K562 (cell line): ENCODE data around the gene CHST14. TPM values are rescaled to one million over a fixed set of nuclear protein-coding genes. Genes with fewer than 3 reads are reported as not detected.
A peak's percentile ranks its signal among the peaks of the same experiment; 100 is the strongest.

Source experiments
- BHLHE40 ChIP-seq: IDR thresholded peaks from 2 replicates; pipeline ENCODE4 v1.6.1; 2011; ENCODE audit warnings: low read length, improper control_type of control experiment
- HDGF ChIP-seq: fragments of 450-650 bp; IDR thresholded peaks from 2 replicates; pipeline ENCODE4 v1.6.1; 2016
- JUND ChIP-seq, 2 experiments: IDR thresholded peaks; 2 replicates in 1 of 2; 3 replicates in 1 of 2; pipeline ENCODE4 v1.6.1; 2011; ENCODE audit warnings: borderline replicate concordance in 2 of 2, low read depth in 2 of 2, low read length in 2 of 2, improper control_type of control experiment in 1 of 2, missing biosample characterization in 1 of 2, missing genetic modification characterization in 1 of 2, missing genetic modification reagents in 1 of 2
- MAZ ChIP-seq, 2 experiments: fragments of 450-650 bp in 1 of 2; sonication (generic) in 1 of 2; formaldehyde crosslinking; IDR thresholded peaks in 1 of 2; conservative IDR thresholded peaks in 1 of 2; 2 replicates each; pipeline versions ENCODE4 v1.4.0 to v1.5.0; 2020; ENCODE audit warnings: mild to moderate bottlenecking in 1 of 2, missing genetic modification reagents in 1 of 2
- MCM7 ChIP-seq, 2 experiments: fragments of 450-650 bp; IDR thresholded peaks; 2 replicates each; pipeline ENCODE4 v1.6.1; 2016 to 2018
- NR2C2 ChIP-seq, 2 experiments: fragments of 200-800 bp in 1 of 2; sonication (Bioruptor generic) in 1 of 2; sonication (generic) in 1 of 2; formaldehyde crosslinking in 1 of 2; IDR thresholded peaks; 2 replicates each; pipeline versions ENCODE4 v1.6.1 to v1.8.0; 2016 to 2022; ENCODE audit warnings: mild to moderate bottlenecking in 1 of 2, missing compliant biosample characterization in 1 of 2, missing genetic modification characterization in 1 of 2, missing genetic modification reagents in 1 of 2
- TEAD1 ChIP-seq, 2 experiments: fragments of 450-650 bp in 1 of 2; sonication (generic) in 1 of 2; formaldehyde crosslinking; IDR thresholded peaks; 2 replicates each; pipeline versions ENCODE4 v1.4.0 to v1.8.0; 2020 to 2022; ENCODE audit warnings: mild to moderate bottlenecking in 2 of 2, missing genetic modification reagents in 1 of 2
- ZFX ChIP-seq: sonication (generic); formaldehyde crosslinking; IDR thresholded peaks from 2 replicates; pipeline ENCODE4 v1.8.0; 2022; ENCODE audit warnings: mild to moderate bottlenecking, missing genetic modification reagents, moderate library complexity
- ZNF24 ChIP-seq: fragments of 450-650 bp; IDR thresholded peaks from 2 replicates; pipeline ENCODE4 v1.6.1; 2016
- polyA plus RNA-seq, 8 experiments: library from polyadenylated mRNA; depleted of rRNA in 4 of 8; stranded (reverse) in 5 of 8; unstranded in 3 of 8; fragments of >200 nt; fragmentation: Nextera tagmentation in 2 of 8; fragmentation: Illumina TruSeq in 1 of 8; extraction: Ambion mirVana in 2 of 8; extraction: Trizol in 1 of 8; gene quantifications; 2 replicates each; pipeline versions ENCODE4 v1.2.1 to v1.2.3, GENCODE V29; 2011 to 2014; ENCODE audit warnings: inconsistent platforms in 1 of 8, missing spikeins in 1 of 8
- total RNA-seq, 7 experiments: library from RNA; depleted of rRNA in 6 of 7; stranded (reverse); fragments of >200 nt in 6 of 7; fragmentation: Illumina TruSeq in 2 of 7; extraction: Trizol in 2 of 7; gene quantifications; 2 replicates each; pipeline versions ENCODE4 v1.2.1 to v1.2.3, GENCODE V29; 2011 to 2021; ENCODE audit warnings: low replicate concordance in 1 of 7
- TF ChIP-seq, protein P1 (sequence below), 2 experiments: fragments of 450-650 bp; formaldehyde crosslinking in 1 of 2; IDR thresholded peaks; 2 replicates each; pipeline versions ENCODE4 v1.4.0 to v1.6.1; 2014 to 2020; ENCODE audit warnings: mild to moderate bottlenecking in 2 of 2, borderline replicate concordance in 1 of 2, low read depth in 1 of 2
- TF ChIP-seq, protein P2 (sequence below), 3 experiments: IDR thresholded peaks in 2 of 3; conservative IDR thresholded peaks in 1 of 3; 2 replicates each; pipeline ENCODE4 v1.5.1; 2011 to 2012; ENCODE audit warnings: low read length in 3 of 3, mild to moderate bottlenecking in 3 of 3, control low read depth in 2 of 3, improper control_type of control experiment in 1 of 3, inconsistent platforms in 1 of 3, low read depth in 1 of 3, mixed read lengths in 1 of 3, moderate library complexity in 1 of 3; ENCODE audit not compliant: insufficient read depth in 2 of 3
- TF ChIP-seq, protein P3 (sequence below): fragments of 200-800 bp; sonication (Bioruptor generic); IDR thresholded peaks from 2 replicates; pipeline ENCODE4 v1.6.1; 2017; ENCODE audit warnings: missing genetic modification characterization, missing compliant biosample characterization
- TF ChIP-seq, protein P4 (sequence below): fragments of 450-650 bp; conservative IDR thresholded peaks from 2 replicates; pipeline ENCODE4 v1.6.1; 2016; ENCODE audit warnings: missing genetic modification characterization, low read depth, mild to moderate bottlenecking, missing compliant biosample characterization, moderate library complexity

Gene CHST14
- total and polyA plus RNA-seq, 9 of the 15 experiments (the other 6 are each of a cell fraction or from before 2014, with no cell fraction given): 1.6 to 12.1 (median 4.5) TPM

DNA sequence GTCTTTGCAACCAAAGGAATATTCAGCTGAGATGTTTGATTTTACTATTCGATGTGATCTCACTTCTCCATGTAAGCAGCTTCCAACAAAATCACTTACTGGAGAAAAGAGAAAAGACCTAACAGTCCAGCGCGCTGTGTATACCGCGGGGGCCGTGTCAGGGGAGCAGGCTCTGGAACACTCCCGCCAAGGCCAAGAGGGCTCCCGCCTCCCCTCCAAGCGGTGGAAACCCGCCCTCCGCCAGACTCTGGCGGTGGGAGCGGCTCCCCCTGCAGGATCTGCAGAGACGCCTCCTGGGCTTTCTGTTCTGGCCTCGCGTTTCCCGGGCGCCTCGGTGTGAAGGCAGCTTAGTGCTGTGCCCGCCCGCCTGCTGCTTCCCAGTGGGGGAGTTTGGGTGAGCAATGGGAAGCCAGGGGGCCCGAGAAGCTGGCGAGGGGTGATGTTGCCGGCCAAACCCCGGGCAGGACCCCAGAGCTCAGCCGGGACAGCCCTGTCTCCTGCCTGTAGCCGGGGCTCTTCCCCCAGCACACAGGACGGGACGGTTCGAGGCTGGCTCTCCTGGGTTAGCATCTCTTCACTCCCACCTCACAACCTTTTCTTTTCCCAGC lies 36.3 kb downstream of the CHST14 start (continued):
- TF ChIP-seq BHLHE40: no peak
- no peak for TF ChIP-seq MCM7 (IDR thresholded peaks at IDR 0.05)
- peak; percentile 56 to 95; a peak in 3 of 4 replicates for TF ChIP-seq MAZ (CRISPR knock-in tag; conservative IDR thresholded peaks at IDR 0.05 in 1 of 2, IDR thresholded peaks at IDR 0.05 in 1 of 2)
- TF ChIP-seq, protein P1, sequence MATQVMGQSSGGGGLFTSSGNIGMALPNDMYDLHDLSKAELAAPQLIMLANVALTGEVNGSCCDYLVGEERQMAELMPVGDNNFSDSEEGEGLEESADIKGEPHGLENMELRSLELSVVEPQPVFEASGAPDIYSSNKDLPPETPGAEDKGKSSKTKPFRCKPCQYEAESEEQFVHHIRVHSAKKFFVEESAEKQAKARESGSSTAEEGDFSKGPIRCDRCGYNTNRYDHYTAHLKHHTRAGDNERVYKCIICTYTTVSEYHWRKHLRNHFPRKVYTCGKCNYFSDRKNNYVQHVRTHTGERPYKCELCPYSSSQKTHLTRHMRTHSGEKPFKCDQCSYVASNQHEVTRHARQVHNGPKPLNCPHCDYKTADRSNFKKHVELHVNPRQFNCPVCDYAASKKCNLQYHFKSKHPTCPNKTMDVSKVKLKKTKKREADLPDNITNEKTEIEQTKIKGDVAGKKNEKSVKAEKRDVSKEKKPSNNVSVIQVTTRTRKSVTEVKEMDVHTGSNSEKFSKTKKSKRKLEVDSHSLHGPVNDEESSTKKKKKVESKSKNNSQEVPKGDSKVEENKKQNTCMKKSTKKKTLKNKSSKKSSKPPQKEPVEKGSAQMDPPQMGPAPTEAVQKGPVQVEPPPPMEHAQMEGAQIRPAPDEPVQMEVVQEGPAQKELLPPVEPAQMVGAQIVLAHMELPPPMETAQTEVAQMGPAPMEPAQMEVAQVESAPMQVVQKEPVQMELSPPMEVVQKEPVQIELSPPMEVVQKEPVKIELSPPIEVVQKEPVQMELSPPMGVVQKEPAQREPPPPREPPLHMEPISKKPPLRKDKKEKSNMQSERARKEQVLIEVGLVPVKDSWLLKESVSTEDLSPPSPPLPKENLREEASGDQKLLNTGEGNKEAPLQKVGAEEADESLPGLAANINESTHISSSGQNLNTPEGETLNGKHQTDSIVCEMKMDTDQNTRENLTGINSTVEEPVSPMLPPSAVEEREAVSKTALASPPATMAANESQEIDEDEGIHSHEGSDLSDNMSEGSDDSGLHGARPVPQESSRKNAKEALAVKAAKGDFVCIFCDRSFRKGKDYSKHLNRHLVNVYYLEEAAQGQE (IDR thresholded peaks at IDR 0.05; ENCODE audit: borderline replicate concordance): peak; percentile 78; the same call in 1 of the 2 replicates
- TF ChIP-seq, protein P1 (CRISPR knock-in tag; IDR thresholded peaks at IDR 0.05; ENCODE audit: low read depth): peak; percentile 49; the same call in 1 of the 2 replicates
- no peak for TF ChIP-seq TEAD1 (CRISPR knock-in tag; IDR thresholded peaks at IDR 0.05)
- TF ChIP-seq, protein P2, sequence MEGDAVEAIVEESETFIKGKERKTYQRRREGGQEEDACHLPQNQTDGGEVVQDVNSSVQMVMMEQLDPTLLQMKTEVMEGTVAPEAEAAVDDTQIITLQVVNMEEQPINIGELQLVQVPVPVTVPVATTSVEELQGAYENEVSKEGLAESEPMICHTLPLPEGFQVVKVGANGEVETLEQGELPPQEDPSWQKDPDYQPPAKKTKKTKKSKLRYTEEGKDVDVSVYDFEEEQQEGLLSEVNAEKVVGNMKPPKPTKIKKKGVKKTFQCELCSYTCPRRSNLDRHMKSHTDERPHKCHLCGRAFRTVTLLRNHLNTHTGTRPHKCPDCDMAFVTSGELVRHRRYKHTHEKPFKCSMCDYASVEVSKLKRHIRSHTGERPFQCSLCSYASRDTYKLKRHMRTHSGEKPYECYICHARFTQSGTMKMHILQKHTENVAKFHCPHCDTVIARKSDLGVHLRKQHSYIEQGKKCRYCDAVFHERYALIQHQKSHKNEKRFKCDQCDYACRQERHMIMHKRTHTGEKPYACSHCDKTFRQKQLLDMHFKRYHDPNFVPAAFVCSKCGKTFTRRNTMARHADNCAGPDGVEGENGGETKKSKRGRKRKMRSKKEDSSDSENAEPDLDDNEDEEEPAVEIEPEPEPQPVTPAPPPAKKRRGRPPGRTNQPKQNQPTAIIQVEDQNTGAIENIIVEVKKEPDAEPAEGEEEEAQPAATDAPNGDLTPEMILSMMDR (IDR thresholded peaks at IDR 0.05 in 2 of 3, conservative IDR thresholded peaks at IDR 0.05 in 1 of 3; ENCODE audit: insufficient read depth in 2 of 3, low read depth in 1 of 3, low read length in 3 of 3): peak; percentile 81 to 94 (median 89)
- peak; percentile 65 for TF ChIP-seq JUND (IDR thresholded peaks at IDR 0.05; ENCODE audit: borderline replicate concordance, low read depth, low read length)
- TF ChIP-seq JUND (tag; IDR thresholded peaks at IDR 0.05; ENCODE audit: borderline replicate concordance, low read depth, low read length): peak; percentile 15; the same call in 1 of the 3 replicates
- no peak for TF ChIP-seq ZNF24
- TF ChIP-seq, protein P3, sequence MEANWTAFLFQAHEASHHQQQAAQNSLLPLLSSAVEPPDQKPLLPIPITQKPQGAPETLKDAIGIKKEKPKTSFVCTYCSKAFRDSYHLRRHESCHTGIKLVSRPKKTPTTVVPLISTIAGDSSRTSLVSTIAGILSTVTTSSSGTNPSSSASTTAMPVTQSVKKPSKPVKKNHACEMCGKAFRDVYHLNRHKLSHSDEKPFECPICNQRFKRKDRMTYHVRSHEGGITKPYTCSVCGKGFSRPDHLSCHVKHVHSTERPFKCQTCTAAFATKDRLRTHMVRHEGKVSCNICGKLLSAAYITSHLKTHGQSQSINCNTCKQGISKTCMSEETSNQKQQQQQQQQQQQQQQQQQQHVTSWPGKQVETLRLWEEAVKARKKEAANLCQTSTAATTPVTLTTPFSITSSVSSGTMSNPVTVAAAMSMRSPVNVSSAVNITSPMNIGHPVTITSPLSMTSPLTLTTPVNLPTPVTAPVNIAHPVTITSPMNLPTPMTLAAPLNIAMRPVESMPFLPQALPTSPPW (CRISPR knock-in tag): peak; percentile 87
- no peak for TF ChIP-seq NR2C2 (CRISPR knock-in tag; IDR thresholded peaks at IDR 0.05)
- TF ChIP-seq NR2C2 (tag; IDR thresholded peaks at IDR 0.05): 0 out of 2 replicates have a peak, but pooled peaks have one; percentile 29
- peak; percentile 54 for TF ChIP-seq ZFX
- TF ChIP-seq HDGF: no peak
- TF ChIP-seq, protein P4, sequence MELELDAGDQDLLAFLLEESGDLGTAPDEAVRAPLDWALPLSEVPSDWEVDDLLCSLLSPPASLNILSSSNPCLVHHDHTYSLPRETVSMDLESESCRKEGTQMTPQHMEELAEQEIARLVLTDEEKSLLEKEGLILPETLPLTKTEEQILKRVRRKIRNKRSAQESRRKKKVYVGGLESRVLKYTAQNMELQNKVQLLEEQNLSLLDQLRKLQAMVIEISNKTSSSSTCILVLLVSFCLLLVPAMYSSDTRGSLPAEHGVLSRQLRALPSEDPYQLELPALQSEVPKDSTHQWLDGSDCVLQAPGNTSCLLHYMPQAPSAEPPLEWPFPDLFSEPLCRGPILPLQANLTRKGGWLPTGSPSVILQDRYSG (tag): no peak
